Heart left ventricle (tissue), 16 donors: ENCODE data around the gene DGKG. TPM values are rescaled to one million over a fixed set of nuclear protein-coding genes. Genes with fewer than 3 reads are reported as not detected.

Experiments used
- ATAC-seq, 4 donors: fragments of 200-7000 bp; cut with Tn5 transposase; one replicate each; pipeline ENCODE4 v1.9.1; 2020 to 2022; ENCODE audit warnings: moderate library complexity in 4 of 4, mild to moderate bottlenecking in 3 of 4, moderate number of reproducible peaks in 1 of 4
- DNase-seq, 5 donors: peaks; one replicate each; pipeline ENCODE4 v3.0.0-alpha.2; 2020
- H3K27ac ChIP-seq, 12 donors: fragments of 200-600 bp; sonication (generic) in 4 of 12; one replicate each; pipeline versions ENCODE4 v1.5.0 to v1.8.0; 2016 to 2022; ENCODE audit warnings: mild to moderate bottlenecking in 2 of 12
- H3K27me3 ChIP-seq, 9 donors: fragments of 200-600 bp; sonication (generic) in 2 of 9; one replicate each; pipeline versions ENCODE4 v1.5.1 to v1.8.0; 2016 to 2022; ENCODE audit warnings: mild to moderate bottlenecking in 3 of 9
- H3K36me3 ChIP-seq, 9 donors: fragments of 200-600 bp; sonication (generic) in 2 of 9; one replicate each; pipeline versions ENCODE4 v1.5.0 to v1.8.0; 2018 to 2022; ENCODE audit warnings: mild to moderate bottlenecking in 2 of 9
- H3K4me1 ChIP-seq, 12 donors: fragments of 200-600 bp; sonication (generic) in 4 of 12; one replicate each; pipeline versions ENCODE4 v1.5.0 to v1.8.0; 2016 to 2022; ENCODE audit warnings: mild to moderate bottlenecking in 3 of 12
- H3K4me3 ChIP-seq, 12 donors: fragments of 200-600 bp; sonication (generic) in 4 of 12; one replicate each; pipeline versions ENCODE4 v1.5.0 to v1.8.0; 2017 to 2022; ENCODE audit warnings: mild to moderate bottlenecking in 9 of 12, moderate library complexity in 4 of 12
- H3K9me3 ChIP-seq, 12 donors: fragments of 200-600 bp; sonication (generic) in 4 of 12; one replicate each; pipeline versions ENCODE4 v1.5.0 to v1.8.0; 2016 to 2022; ENCODE audit warnings: mild to moderate bottlenecking in 1 of 12
- POLR2A ChIP-seq, 2 donors: fragments of 450-650 bp; IDR thresholded peaks; one replicate each; pipeline ENCODE4 v1.6.1; 2017; ENCODE audit warnings: antibody characterized with exemption in 2 of 2, mild to moderate bottlenecking in 2 of 2, moderate library complexity in 2 of 2
- WGBS, 4 donors: extraction: QIAGEN DNeasy Blood & Tissue Kit in 2 of 4; methylation state at CpG; one replicate each; pipeline versions ENCODE4 v1.1.5 to v1.1.7; 2013 to 2018; 5-methylcytosine and 5-hydroxymethylcytosine counted together
- intact Hi-C, 10 donors: fragments of 100-400 bp; cut with DNase I; formaldehyde crosslinking; loops; one replicate each; pipeline versions ENCODE4 v1.11.1 to v1.14.2; 2022
- polyA plus RNA-seq, 2 donors: library from polyadenylated mRNA; stranded (reverse); fragments of 200-250 nt; gene quantifications; one replicate each; pipeline ENCODE4 v1.2.3, GENCODE V29; 2013
- total RNA-seq, 9 donors: library from RNA; depleted of rRNA in 2 of 9; stranded (reverse); fragments of >200 nt in 2 of 9; fragmentation: NEBNext Ultra II Directional in 3 of 9; extraction: Animal tissue kit (Norgen Biotek cat#: 25700) in 3 of 9; gene quantifications; one replicate each; pipeline versions ENCODE4 v1.1.0 to v1.2.4, GENCODE V29; 2016 to 2023
- TF ChIP-seq, protein P1 (sequence below), 12 donors: fragments of 200-600 bp; sonication (generic) in 4 of 12; IDR thresholded peaks; one replicate each; pipeline versions ENCODE4 v1.5.0 to v1.8.0; 2018 to 2022; ENCODE audit warnings: antibody characterized with exemption in 12 of 12, mild to moderate bottlenecking in 5 of 12
- donor health status: ischemic (EF 13 %, LVEDD 7.1; RV severe dilation, severe dysfunction).
- donor health status: healthy with polysubstance abuse.
- donor health status: DM: no; HTN: yes; CAD: no.
- donor health status: DM: no; HTN: no; CAD: no.
- donor health status: ischemic (EF 25% LVEDD 6.9; RV normal size, moderate dysfunction).
- donor health status: ischemic (EF 25% LVEDD 5.7; RV mildly dilated, moderate dysfunction).
- donor health status: healthy.
- donor health status: DM: yes; HTN: yes; CAD: no.
- donor health status: ischemic (EF 35%, LVEDD 5.7; RV mildly dilated, moderate dysfunction).
- donor health status: nonischemic (EF 11% LVEDD 7.7; RV severe dilation, severe dysfunction).
- donor health status: DM: yes; HTN: yes; CAD: no.
- donor health status: PGD.
- donor health status: ischemic (EF 29% LVEDD 5.4; RV normal size, mild dysfunction).
- donor health status: nonischemic (EF 23%, LVEDD 6.1; RV moderate dilation, normal function).

DGKG gene
- total and polyA plus RNA-seq, 11 donors: 9.0 to 59.3 (median 32.0) TPM

- peaks cover 0 to 14% (median 0%) of the 10 kb centered on the region in 12 donors for H3K4me1 ChIP-seq
- no peak overlapping the region for H3K27ac ChIP-seq
- 75 to 79% (median 76%) methylated on average over 17 of the region's 17 CpGs for WGBS, 4 donors
- DNase-seq (peak in 1 of 5 donors; percentile 42), ATAC-seq (peak in 2 of 4 donors; percentile 36 to 56)
- H3K27me3 ChIP-seq: no peaks in the 10 kb centered on the region
- H3K4me3 ChIP-seq: no peak overlapping the region
- TF ChIP-seq POLR2A (IDR thresholded peaks at IDR 0.05): no peak
- TF ChIP-seq, protein P1, sequence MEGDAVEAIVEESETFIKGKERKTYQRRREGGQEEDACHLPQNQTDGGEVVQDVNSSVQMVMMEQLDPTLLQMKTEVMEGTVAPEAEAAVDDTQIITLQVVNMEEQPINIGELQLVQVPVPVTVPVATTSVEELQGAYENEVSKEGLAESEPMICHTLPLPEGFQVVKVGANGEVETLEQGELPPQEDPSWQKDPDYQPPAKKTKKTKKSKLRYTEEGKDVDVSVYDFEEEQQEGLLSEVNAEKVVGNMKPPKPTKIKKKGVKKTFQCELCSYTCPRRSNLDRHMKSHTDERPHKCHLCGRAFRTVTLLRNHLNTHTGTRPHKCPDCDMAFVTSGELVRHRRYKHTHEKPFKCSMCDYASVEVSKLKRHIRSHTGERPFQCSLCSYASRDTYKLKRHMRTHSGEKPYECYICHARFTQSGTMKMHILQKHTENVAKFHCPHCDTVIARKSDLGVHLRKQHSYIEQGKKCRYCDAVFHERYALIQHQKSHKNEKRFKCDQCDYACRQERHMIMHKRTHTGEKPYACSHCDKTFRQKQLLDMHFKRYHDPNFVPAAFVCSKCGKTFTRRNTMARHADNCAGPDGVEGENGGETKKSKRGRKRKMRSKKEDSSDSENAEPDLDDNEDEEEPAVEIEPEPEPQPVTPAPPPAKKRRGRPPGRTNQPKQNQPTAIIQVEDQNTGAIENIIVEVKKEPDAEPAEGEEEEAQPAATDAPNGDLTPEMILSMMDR (IDR thresholded peaks at IDR 0.05): no peak
- H3K9me3 ChIP-seq: no peaks in the 10 kb centered on the region
- intact Hi-C loops: loop anchor here in 4 of 10 donors (5.0 kb wide), 3 partner anchors 237 to 287 kb away; partner anchors contain the start of gene CRYGS (in 2 of the 4)
- peaks cover 0 to 56% (median 10%) of the 10 kb centered on the region in 9 donors for H3K36me3 ChIP-seq
Measured at GRCh38 chr3:186254676-186255650, 107.1 kb downstream of the DGKG start.

DNA sequence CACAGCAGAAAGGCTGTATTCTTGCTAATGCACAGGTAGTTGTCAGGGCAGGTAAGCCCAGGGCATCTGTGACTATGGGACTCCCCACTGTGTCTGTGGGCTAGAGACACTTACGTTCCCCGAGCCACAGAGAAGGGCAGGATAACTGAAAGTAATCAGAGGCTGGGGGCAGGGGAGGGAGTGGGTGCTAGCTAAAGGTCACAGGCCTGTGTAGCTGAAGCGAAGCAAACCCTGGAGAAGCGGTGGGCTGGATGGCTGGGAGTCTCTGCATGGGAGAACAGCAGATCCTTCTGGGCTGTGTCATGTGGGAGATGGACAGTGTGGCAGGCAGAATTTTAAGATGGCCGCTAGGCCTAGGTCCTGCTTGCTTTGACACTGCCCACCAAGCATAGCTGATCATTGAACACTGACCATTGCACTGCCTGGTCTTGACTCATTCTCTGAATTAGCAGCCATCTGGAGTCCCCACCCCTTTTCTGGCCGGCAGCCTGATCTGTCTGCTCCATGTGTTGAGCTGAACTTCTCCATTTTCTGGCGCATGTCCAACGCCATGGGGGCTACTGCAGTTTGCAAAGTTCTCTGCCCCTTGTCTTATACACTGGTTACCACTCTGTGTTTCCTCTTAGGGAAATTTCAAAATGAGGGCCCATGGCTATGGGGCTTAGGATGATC, 110.0 kb downstream of the DGKG start:
- peak in 1 of 5 donors; percentile 47 for DNase-seq
- Histone ChIP-seq H3K36me3 (peaks cover 0 to 61% (median 10%) of the 10 kb centered on the region in 9 donors), H3K9me3 (no peaks in the 10 kb centered on the region), H3K4me1 (peaks cover 0 to 10% (median 0%) of the 10 kb centered on the region in 12 donors), H3K27me3 (no peaks in the 10 kb centered on the region), H3K27ac (no peak overlapping the region), H3K4me3 (no peak overlapping the region)
- intact Hi-C loops: no loop called here
- no peak for ATAC-seq
- WGBS, 4 donors: 70 to 79% (median 76%) methylated on average over 8 of the region's 8 CpGs
- TF ChIP-seq, protein P1 (IDR thresholded peaks at IDR 0.05): no peak
- TF ChIP-seq POLR2A (IDR thresholded peaks at IDR 0.05): no peak

GRCh38 chr3:186248850-186249249, 113.2 kb downstream of the DGKG start:
- no peaks in the 10 kb centered on the region for H3K9me3 ChIP-seq
- ATAC-seq (no peak), DNase-seq (no peak)
- H3K27me3 ChIP-seq: no peaks in the 10 kb centered on the region
- 88 to 91% (median 90%) methylated on average over 7 of the region's 7 CpGs for WGBS, 4 donors
- H3K4me1 ChIP-seq: peaks cover 0 to 4% (median 0%) of the 10 kb centered on the region in 12 donors
- no peak overlapping the region for H3K4me3 ChIP-seq
- intact Hi-C loops: loop anchor here in 2 of 10 donors (10.0 kb wide), 1 partner anchor 264 kb away; no protein-coding TSS in a partner anchor
- H3K36me3 ChIP-seq: peaks cover 0 to 60% (median 10%) of the 10 kb centered on the region in 9 donors
- no peak overlapping the region for H3K27ac ChIP-seq
- no peak for TF ChIP-seq POLR2A (IDR thresholded peaks at IDR 0.05)

- Histone ChIP-seq H3K27me3 (no peaks in the 10 kb centered on the region), H3K4me1 (peaks cover 0 to 6% (median 0%) of the 10 kb centered on the region in 12 donors), H3K36me3 (peaks cover 0 to 60% (median 10%) of the 10 kb centered on the region in 9 donors), H3K4me3 (no peak overlapping the region), H3K27ac (no peak overlapping the region), H3K9me3 (no peaks in the 10 kb centered on the region)
- 46 to 71% (median 66%) methylated on average over 5 of the region's 5 CpGs for WGBS, 4 donors
- peak in 3 of 4 donors; percentile 10 to 45 (median 29) for ATAC-seq
- intact Hi-C loops: loop anchor here in 2 of 10 donors (10.0 kb wide), 1 partner anchor 263 kb away; no protein-coding TSS in a partner anchor
- no peak for TF ChIP-seq POLR2A (IDR thresholded peaks at IDR 0.05)
- TF ChIP-seq, protein P1 (IDR thresholded peaks at IDR 0.05): no peak
- peak in 1 of 5 donors; percentile 39 for DNase-seq
Measured at GRCh38 chr3:186247821-186248814, 113.9 kb downstream of the DGKG start.
